NCI-H748 (cell line): ENCODE data around the gene HSPA4.
"Not testable (repeated sequence)": the region's sequence is repeated elsewhere in the genome, so short reads cannot be mapped to it uniquely, and the experiment has no call there.

ENCODE experiments used
- DNase-seq: peaks from one replicate; lab custom pipeline; 2025; ENCODE audit not compliant: unreplicated experiment; lab: John Stamatoyannopoulos, UW

Gene HSPA4

DNA sequence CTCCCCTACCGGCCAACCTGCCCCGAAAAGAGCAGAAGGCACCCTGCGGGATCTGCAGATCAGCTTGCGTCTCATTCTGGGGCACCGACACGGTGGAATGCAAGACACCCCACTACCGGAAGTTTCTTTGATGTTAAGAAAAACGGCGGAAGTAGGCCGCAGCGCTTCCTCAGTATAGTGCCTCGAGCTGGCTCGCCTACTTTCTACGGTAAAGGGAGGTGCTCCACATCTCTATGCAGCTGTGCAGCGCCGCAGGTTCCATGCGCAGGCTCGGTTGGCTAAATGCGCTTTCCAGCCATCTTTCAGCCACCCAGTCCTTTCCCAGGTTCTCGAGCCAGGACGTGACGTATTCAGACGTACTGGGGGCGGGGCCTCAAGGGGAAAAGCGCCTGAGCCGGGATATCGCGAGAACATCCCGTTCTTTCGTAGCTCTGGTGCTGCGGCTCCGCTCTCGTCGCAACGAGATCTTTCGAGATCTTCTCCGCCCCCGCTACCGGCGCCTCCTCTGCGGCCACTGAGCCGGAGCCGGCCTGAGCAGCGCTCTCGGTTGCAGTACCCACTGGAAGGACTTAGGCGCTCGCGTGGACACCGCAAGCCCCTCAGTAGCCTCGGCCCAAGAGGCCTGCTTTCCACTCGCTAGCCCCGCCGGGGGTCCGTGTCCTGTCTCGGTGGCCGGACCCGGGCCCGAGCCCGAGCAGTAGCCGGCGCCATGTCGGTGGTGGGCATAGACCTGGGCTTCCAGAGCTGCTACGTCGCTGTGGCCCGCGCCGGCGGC lies at the start of gene HSPA4:
Gene HSPA4, plus strand, starts transcription at position 472 of the 775 bp plus-strand sequence. Its CDS starts 238 bp downstream, at position 710.
- peak; percentile 99 for DNase-seq

DNA sequence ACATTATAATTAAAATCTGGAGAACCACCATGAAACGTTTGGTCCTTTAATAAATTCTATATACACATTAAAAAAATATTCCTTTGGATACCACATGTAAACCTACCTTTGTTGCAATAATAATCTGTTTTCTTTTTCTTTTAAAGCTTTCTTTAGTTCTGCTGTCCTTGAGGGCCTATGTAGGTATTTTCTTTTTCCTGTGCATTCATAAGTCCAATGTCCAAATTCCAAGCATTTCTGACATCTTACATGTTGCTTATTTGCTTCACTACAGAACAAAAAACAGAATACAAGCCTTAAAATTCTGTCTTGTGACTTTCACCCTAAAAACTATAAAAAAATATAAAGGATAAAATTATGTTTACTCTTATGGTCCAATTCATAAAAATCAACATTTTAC lies 45.2 kb upstream of the HSPA4 start:
- no peak for DNase-seq

DNA sequence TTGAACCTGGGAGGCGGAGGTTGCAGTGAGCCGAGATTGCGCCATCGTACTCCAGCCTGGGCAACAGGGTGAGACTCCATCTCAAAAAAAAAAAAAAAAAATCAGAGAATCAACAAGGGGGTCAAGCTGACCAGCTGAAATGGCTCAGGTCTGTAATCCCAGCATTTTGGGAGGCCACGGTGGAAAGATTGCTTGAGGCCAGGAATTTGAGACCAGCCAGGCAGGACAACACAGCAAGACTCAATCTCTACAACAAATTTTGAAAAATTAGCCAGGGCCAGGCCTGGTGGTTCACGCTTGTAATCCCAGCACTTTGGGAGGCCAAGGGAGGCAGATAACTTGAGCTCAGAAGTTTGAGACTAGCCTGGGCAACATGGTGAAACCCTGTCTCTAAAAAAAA lies 43.4 kb upstream of the HSPA4 start:
- not testable (repeated sequence) for DNase-seq

DNA sequence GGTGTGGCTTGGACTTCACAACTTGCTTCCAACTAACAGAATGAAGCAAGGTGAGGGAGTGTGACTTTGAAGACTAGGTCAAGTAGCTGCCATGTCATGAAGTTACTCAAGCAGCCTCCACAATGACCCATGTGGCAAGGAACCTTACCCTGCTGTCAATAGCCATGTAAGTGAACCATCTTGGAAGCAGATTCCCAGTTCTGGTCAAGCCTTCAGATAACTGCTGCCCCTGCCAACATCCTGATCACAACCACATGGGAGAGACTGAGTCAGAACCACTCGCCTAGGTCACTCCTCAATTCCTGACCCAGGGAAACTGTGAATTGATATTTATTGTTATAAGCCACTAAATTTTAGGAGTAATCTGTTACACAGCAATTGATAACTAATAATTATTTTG lies 36.3 kb upstream of the HSPA4 start:
- no peak for DNase-seq

DNA sequence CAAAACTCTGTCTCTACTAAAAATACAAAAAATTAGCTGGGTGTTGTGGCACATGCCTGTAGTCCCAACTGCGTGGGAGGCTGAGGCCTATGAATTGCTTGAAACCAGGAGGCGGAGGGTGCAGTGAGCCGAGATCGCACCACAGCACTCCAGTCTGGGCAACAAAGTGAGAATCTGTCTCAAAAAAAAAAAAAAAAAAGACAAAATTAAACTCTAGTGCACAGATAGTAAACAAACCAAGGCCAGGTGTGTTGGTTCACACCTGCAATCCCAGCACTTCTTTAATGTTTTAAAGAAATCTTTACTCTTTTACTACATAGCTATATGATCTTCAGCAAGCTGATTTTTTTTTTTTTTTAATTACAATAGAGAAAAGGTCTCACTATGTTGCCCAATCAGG lies 33.8 kb upstream of the HSPA4 start:
- DNase-seq, result no peak

DNA sequence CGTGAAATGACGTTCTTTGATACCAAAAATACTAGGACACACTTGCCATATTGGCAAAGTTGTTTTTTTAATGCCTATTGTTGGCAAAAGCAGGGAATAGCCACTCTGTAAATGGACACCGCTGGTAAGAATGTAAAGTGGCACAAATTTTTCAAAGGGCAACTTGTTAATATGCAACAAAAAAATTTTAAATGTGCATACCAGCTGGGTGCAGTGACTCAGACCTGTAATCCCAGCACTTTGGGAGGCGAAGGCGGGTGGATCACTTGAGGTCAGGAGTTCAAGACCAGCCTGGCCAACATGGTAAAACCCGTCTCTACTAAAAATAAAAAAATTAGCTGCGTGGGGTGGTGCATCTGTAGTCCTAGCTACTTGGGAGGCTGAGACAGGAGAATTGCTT lies 32.3 kb upstream of the HSPA4 start:
- not testable (repeated sequence) for DNase-seq

DNA sequence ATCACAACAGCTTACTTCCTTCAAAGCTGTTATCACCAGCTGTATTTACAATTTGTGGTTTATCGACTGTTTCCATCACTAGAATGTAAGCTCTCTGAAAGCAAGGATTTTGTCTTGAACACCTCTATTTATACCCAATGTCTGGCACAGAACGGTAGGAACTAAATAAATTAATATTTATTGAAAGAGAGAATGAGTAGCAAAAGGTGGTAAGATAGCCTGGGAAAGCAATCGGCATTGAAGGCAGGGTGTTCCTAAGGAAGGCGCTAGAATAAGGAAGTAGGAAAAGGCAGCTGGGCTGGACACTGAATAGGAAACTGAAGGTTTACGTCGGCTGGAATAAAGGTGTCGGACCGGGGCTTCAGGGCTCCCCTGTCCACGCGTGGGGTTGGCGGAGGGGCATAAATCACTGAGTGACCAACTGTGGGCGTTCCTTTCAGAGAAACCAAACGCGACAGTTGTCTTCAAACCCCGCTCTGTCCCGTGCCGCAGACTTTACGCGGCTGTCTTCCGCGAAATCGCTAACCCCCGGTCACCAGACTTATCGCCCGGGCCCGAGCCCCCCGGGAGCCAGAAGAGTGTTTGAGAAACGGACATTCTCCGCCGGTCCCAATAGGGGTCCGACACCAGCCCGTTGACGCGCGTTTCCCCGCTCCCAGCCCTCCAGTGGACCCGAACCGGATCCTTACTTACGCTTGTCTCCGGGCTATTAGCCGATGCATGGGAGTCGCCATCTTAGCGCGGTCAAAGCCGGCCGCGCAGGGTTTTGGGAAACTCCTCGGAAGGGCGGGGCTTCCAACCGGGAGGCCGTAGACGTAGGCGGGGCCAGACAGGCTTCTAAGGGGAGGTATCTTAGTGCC lies 25.8 kb upstream of the HSPA4 start, which contains the start of gene ZCCHC10:
Gene ZCCHC10, minus strand, starts transcription at position 746 of the 860 bp plus-strand sequence. Its CDS starts 12 bp downstream, at position 734.
- DNase-seq, result peak; percentile 96

DNA sequence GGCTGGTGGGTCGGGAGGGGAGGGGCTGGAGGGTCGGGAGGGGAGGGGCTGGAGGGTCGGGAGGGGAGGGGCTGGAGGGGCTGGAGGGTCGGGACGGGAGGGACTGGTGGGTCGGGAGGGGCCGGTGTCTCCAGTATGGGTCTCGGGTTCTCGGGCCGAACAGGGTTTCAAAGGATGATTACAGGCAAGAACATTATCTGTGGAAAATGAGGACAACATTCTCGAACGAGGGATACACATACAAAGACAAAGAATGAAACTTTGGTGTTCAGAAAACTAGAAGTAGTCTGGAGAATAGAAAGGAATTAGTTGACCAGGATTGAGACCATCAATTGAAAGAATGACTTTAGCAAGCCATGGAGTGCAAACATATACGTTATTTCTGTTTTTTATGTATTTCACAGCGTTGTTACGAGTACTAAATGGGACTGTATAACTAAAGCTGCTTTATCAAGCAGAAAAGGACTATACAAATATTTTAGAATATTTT lies 25.1 kb upstream of the HSPA4 start:
- DNase-seq, result no peak

DNA sequence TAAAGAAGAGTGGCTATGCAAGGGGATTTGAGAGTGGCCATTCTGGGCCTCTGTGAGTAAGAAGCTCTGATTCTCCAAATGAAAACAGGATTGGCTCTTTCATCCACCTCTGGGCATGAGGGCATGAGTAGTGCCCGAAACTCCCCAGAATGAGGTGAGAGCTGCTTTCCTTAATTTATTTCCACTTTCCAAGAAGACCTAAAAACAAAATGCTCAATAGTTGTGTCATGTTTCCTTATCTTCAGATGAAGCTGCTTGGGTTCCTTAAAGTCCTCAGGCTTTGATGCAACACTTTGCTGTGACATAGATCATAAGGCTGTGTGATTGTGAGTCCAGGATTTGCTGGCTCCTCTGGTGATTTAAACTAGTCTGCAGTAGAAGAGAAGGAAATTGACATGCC lies 22.4 kb upstream of the HSPA4 start:
- no peak for DNase-seq

DNA sequence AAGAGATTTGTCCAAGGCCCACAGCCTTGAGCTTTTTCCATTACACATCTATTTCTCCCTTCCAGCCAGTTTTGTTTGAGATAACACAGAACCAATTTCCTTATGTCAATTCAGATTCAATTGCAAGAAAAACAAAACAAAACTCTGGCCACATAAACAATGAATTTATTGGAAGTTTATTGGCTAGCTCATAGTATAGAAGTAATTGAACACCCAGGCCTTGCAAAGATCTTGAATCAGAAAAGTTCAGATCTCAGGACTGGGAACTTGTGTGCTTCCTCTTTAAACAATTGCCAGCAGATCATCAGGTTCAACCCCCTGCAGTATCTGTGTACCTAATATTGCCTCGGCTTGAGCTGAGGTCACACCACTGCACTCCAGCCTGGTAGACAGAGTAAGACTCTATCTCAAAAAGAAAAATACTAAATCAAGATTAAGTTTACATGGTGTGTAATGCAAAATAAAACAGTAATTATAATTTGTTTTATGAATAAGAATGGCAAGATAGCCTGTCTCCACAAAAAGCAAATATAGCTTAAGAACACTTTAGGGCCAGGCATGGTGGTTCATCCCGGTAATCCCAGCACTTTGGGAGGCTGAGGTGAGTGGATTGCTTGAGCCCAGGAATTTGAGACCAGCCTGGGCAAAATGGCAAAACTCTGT lies 21.3 kb upstream of the HSPA4 start:
- no peak for DNase-seq

DNA sequence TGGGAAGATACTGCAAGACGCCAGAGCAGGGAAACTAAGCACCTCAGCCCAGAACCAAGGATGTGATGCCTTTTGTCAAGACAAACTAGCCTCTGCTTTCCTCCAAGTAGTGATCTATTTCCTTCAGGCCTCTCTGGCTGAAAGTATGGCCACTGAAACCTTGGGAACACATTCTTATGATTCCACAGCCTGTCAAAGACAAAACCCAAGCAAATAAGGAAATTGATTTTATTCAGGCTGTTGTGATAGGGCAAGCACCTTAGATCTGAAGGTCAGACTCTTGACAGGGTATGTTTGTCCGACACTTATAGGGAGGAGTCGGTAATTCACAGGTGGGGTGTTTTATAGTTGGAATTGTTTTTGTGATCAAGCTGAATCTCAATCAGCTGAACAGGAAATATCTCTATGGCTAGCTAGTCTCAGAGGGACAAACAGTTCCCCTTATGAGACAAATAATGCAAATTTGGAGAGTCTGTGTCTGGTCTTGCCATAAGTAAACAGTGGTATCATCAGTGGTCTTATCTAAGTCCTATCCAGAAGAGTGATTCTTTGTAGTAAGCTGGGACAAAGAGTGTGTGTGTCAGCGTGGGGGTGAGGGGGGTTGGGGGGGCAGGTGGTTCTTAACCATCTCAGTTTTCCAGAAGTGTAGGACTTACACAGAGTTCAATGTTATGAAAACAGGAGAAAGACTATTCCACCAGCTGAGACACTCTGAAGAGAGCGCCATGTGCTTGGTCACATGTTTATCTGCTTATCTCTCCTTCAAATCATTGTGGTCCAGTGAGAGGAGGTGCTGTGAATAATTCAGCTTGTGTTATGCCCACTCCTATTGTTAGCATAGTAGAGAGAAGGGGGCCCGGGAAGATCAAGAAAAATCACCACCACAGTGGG lies 18.7 kb upstream of the HSPA4 start:
- peak; percentile 16 for DNase-seq

DNA sequence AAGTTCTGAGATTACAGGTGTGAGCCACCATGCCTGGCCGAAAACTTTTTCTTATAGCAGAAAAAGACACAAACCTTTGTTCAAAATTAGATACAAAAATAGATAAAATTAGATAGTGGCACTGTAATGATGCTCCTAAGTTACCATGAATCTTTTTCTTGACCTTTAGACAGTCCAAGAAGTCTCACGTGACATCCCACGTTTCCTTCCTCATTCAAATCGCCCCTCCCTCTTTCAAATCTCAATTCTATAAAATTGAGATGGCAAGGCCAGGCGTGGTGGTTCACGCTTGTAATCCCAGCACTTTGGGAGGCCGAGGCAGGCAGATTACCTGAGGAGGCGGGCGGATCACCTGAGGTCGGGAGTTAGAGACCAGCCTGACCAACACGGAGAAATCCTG lies 17.7 kb upstream of the HSPA4 start:
- DNase-seq, result no peak

DNA sequence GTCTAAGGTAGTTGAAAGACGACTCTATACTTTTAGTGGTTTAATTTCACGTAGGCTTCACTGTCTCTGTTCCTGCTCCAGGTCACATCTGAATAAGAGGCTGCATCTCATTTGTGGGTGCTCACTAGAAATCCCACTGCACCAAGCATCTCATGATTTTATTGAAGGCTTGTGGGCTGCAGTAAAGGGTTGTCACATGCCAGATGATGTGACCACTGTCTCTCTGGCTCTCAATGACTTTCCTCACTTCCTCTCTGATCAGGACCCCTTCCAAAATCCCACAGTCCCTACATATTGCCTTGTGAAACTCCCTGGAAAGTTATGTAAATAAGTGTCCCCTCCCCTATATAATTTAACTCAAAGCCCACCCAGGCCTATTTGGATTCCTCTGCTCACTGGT lies 16.6 kb upstream of the HSPA4 start:
- DNase-seq, result no peak

DNA sequence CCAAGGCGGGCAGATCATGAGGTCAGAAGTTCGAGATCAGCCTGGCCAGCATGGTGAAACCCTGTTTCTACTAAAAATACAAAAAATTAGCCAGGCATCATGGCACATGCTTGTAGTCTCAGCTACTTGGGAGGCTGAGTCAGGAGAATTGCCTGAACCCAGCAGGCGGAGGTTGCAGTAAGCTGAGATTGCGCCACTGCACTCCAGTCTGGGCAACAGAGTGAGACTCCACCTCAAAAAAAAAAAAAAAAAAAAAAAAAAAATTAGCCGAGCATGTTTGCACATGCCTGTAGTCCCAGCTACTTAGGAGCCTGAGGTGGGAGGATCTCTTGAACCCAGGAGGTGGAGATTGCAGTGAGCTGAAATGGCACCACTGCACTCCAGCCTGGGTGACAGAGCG lies 15.1 kb upstream of the HSPA4 start:
- DNase-seq, result not testable (repeated sequence)

DNA sequence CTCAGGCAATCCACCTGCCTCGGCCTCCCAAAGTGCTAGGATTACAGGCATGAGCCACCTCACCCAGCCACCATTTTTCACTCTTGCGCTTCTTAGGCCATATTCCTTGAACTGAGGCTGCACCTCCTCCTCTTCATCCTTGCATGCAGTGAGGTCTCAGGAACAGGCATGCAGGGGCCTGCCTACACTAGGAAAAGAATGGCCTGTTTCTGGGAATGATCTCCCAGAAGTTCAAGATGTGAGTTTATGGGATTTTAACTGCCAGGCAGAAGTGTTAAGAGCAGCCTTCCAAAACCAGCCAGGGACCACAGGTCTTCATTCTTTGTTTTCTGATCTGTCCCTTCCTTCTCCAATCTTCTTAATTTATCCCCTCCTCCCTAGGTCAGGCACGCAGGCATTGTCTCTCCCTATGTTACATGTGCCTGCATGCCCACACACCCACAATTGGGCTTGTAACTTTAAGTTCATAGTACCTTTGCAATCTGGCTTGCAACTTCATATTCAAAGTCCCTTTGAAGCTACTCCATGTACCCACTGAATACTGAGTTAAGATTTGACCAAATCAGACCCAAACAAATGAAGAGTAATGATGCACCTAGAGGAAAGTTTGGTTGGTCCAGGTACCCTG lies 10.5 kb upstream of the HSPA4 start:
- DNase-seq, result no peak

DNA sequence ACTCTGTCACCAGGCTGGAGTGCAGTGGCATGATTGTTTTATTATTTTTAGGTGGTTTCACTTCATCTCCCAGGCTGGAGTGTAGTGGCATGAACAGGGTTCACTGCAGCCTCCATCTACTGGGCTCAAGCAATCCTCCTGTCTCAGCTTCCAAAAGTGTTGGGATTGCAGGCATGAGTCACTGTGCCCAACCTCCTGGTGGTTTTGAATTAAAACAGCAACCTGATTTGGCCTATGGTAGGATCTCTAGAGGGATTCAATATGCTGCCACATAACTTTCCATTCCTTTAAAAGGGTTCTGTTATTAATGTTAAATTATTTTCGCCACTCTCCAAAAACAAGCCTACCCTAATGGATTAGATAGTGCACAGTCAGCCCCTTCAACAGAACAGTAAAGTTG lies 9.9 kb upstream of the HSPA4 start:
- DNase-seq, result no peak

DNA sequence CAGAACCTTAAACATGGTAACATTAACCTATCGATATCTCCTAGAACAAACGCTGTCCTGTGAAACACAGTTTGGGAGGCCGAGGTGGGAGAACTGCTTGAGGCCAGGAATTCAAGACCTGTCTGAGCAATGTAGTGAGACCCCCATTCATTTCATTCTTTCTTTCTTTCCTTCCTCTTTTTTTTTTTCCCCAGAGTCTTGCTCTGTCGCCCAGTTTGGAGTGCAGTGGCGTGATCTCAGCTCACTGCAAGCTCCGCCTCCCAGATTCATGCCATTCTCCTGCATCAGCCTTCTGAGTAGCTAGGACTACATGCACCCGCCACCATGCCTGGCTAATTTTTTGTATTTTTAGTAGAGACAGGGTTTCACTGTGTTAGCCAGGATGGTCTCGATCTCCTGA lies 5.3 kb upstream of the HSPA4 start:
- DNase-seq, result not testable (repeated sequence)

DNA sequence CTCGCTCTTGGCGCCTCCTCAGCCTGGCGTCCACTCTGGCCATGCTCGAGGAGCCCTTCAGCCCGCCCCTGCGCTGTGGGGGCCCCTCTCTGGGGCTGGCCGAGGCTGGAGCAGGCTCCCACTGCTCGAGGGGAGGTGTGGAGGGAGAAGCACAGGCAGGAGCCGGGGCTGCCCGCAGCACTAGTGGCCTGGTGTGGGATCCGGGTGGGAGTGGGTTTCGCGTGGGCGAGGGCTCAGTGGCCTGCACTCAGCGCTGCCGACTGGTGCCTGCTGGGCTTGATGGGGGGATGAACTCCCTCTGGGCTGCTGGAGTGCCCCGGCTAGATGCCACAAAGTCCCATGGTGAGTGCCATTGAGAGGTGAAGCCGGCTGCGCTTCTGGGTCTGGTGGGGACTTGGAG lies 4.4 kb upstream of the HSPA4 start:
- DNase-seq, result no peak

DNA sequence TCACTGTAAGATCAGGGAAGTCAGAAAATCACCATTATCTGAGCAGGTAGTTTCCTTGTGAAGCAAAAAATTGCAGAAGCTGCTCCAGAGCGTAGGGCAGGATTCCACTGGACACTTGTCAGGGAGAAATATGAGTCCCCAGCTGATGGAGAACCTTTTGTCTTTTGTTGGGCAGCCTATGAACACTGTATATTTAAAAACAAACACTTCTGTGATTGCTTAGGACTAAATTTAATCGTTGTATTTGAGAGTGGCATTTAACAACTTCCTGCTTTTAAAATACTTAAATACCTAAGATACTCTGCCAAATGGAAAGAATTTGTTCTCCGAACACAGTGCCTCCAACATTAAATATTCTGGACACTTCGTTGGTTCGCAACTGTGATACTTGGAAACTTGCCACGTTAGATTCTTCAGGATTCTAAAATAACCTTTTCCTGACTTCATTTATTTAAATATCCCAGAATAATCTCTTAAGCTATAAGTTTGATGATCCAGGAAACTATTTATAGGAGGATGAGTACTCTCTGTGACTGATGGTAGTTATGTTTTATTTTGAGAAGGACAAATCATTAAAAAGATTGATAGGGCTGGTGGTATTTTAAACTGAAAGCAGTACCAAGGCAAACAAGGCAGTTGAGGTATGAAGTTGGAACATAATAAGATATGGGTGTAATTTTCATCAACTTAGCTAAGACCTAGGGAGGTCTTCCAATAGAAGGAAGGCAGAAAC lies 2.7 kb upstream of the HSPA4 start:
- peak; percentile 31 for DNase-seq
